ENCODE results near the gene ZDHHC14.
"Not testable (repeated sequence)": the region's sequence is repeated elsewhere in the genome, so short reads cannot be mapped to it uniquely, and the experiment has no call there.

Gene ZDHHC14

GRCh38 chr6:157710604-157711003 is 329.6 kb downstream of the ZDHHC14 start:
- no peak for DNase-seq (ENCODE audit: low read depth in 4 of 4, low spot score in 1 of 4)

GRCh38 chr6:157711060-157711459 is 330.1 kb downstream of the ZDHHC14 start:
- DNase-seq (ENCODE audit: low read depth in 4 of 4, low spot score in 1 of 4): no peak

GRCh38 chr6:157712585-157713295 is 331.8 kb downstream of the ZDHHC14 start:
- no peak for DNase-seq (ENCODE audit: low read depth in 4 of 4, low spot score in 1 of 4)

GRCh38 chr6:157713451-157714152 is 332.6 kb downstream of the ZDHHC14 start:
- DNase-seq (ENCODE audit: low read depth in 4 of 4, low spot score in 1 of 4): no peak

GRCh38 chr6:157714153-157714490 is 333.1 kb downstream of the ZDHHC14 start:
- no peak for DNase-seq (ENCODE audit: low read depth in 4 of 4, low spot score in 1 of 4)

- DNase-seq (ENCODE audit: low read depth in 4 of 4, low spot score in 1 of 4): no peak
Measured at GRCh38 chr6:157715728-157716164, 334.8 kb downstream of the ZDHHC14 start.

- no peak for DNase-seq (ENCODE audit: low read depth in 4 of 4, low spot score in 1 of 4)
Measured at GRCh38 chr6:157716251-157716995, 335.4 kb downstream of the ZDHHC14 start.

GRCh38 chr6:157717340-157717748 is 336.4 kb downstream of the ZDHHC14 start:
- DNase-seq (ENCODE audit: low read depth in 4 of 4, low spot score in 1 of 4): no peak

- no peak for DNase-seq (ENCODE audit: low read depth in 4 of 4, low spot score in 1 of 4)
Measured at GRCh38 chr6:157718503-157719187, 337.7 kb downstream of the ZDHHC14 start.

- DNase-seq (ENCODE audit: low read depth in 4 of 4, low spot score in 1 of 4): not testable (repeated sequence)
Measured at GRCh38 chr6:157720964-157721363, 340.0 kb downstream of the ZDHHC14 start.

- DNase-seq (ENCODE audit: low read depth in 4 of 4, low spot score in 1 of 4): no peak
Measured at GRCh38 chr6:157721426-157721825, 340.4 kb downstream of the ZDHHC14 start.

- no peak for DNase-seq (ENCODE audit: low read depth in 4 of 4, low spot score in 1 of 4)
Measured at GRCh38 chr6:157721830-157722229, 340.8 kb downstream of the ZDHHC14 start.

- DNase-seq (ENCODE audit: low read depth in 4 of 4, low spot score in 1 of 4): no peak
Measured at GRCh38 chr6:157723376-157723775, 342.4 kb downstream of the ZDHHC14 start.

- no peak for DNase-seq (ENCODE audit: low read depth in 4 of 4, low spot score in 1 of 4)
Measured at GRCh38 chr6:157724138-157724820, 343.3 kb downstream of the ZDHHC14 start.

GRCh38 chr6:157724960-157725741 is 344.2 kb downstream of the ZDHHC14 start:
- no peak for DNase-seq (ENCODE audit: low read depth in 4 of 4, low spot score in 1 of 4)

- DNase-seq (ENCODE audit: low read depth in 4 of 4, low spot score in 1 of 4): no peak
Measured at GRCh38 chr6:157725836-157726235, 344.8 kb downstream of the ZDHHC14 start.

- no peak for DNase-seq (ENCODE audit: low read depth in 4 of 4, low spot score in 1 of 4)
Measured at GRCh38 chr6:157726892-157727628, 346.1 kb downstream of the ZDHHC14 start.

Data from stimulated activated CD4-positive, alpha-beta T cell treated with anti-CD3 and anti-CD28 coated beads, Interleukin-1b, Interleukin-23, amount 100 ng/mL, for 24 hours (primary cell).